HG02970 (cell line): ENCODE measurements around the gene HTRA1.

Experiments
- ATAC-seq: cut with Tn5 transposase; IDR thresholded peaks from one replicate; pipeline ENCODE4 v1.9.1; 2021; ENCODE audit warnings: mild to moderate bottlenecking, moderate library complexity, moderate number of reproducible peaks; ENCODE audit not compliant: unreplicated experiment, low FRiP score

HTRA1 gene

DNA sequence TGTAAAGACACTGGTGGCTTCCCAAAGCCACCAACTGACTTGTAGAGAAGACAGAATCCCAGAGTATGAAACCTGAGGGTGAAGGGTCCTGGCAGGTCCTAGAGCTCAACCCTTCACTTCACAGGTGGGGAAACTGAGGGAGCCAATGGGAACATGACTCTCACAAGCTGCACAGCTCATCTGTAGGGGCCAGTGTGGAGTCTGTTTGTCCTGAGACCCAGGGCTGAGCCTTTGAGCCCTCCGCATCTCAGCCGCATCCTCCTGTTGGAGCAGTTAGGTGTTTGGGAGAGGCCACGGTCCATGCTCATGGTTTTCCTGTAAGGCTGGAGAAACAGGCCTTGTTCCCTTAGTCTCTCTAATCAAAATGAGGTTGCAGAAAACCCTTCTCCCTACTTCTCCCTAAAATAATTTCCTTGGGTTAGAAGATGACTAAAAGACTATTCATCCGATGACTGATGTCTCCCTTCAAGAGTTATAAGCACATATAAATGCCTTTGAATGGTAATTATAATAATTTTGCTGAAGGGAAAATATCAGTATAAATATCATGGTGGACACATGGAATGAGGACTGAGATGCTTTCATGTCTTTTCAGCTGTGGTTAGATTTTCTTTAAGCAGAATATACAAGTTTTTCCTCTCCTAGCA is 10.3 kb downstream of the HTRA1 start:
- ATAC-seq, result no peak

DNA sequence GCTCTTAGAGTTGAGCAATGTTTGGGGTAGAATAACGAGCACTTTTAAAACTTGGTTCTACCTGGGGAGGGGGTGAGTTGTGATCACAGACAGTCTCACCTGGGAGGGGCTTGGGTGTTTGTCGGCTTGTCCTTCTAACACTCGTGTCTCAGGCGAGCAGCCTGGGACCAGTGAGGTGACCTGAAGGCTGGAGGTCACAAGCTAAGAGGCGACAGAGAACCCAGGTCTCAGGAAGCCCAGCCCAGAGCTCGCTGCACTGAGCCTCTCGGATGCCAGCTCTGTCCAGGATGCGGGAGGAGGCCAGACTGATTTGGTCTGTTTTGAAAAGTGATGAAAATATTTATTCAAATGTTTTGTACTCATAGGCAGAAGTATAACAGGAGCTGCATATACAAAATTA is 11.8 kb downstream of the HTRA1 start:
- no peak for ATAC-seq

DNA sequence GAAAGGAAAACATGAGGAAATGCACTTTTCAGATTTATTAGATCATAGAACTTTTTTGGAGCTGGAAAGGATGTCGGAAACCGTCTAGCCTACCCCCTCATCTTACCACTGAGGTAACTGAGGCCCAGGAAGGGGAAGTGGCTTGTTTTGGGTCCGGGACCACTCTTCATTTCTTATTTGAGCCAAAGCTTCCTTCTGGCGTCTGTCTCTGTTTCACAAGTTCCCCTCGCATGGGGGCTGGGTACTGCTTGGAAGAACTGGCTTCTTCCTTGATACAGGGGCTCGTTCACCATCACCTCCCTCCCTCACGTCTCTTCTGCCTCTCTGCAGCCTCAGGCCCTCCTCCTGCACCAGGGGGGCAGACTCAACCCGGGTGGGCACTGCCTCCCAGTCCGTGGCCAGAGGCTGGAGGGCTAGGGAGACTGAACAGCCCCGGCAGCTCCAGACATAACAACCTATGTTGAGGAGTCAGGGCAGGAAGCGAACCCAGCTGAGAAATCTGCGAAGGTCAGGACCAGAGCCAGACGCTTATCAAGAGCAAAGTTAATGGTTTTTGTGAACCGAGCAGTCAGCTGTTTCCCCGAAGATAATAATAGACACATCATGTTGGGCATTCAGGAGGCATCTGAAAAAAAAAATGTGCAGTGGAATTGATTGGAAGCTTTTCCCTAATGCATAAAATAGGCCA is 12.9 kb downstream of the HTRA1 start:
- ATAC-seq, result no peak

DNA sequence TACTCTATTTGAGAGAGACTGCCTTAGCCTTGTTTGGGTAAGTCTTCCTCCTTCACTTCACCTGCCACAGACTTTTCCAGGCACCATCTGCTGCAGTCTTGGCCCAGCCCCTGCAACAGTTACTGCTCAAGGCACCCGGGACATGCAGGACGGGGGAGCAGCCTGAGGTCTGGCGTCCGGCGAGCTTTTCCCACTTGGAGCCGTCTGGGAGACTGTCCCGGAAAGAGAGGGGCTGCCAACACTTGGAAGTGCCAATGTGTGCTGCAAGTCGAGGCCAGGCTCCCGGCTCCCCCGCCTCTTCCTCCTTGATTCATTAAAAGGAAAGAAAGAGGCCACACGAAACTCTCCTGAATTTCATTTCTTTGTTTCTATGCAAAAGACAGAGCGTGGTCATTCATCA is 13.7 kb downstream of the HTRA1 start:
- ATAC-seq, result no peak

DNA sequence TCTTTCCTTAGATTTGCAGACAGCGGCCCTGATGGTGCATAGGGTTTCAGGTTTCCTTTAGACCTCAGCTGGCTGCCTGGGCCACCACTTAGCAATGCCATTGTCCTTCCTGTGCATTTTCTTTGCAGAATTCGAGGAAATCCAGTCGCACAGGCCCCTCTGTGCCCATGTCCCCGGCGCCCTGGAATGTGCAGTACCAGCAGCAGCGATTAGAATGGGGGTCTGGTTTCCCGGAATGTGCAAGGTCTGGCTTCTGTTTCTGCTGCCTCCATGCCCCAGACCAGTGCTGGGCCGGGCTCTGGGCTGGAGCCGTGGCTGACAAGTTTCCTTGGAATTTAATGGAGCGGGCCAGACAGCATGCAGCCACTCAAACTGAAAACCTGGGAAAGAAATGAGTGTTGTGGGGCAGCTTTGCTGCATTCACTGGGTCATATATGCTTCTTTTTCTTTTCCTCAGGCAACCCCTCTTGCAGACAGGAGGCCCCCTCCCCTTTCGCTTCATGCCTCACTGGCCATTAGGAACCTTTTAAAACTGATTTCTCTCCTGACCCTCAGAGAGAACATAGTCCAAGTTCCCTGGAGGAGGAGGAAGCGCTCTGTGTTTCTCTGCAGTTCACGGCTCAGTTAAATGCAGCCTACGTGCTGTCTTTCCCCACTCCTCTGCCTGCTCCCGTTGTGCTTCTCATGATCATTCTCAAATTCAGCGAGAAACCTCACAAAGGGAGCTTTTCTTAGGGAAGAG is 14.4 kb downstream of the HTRA1 start:
- ATAC-seq, result no peak

DNA sequence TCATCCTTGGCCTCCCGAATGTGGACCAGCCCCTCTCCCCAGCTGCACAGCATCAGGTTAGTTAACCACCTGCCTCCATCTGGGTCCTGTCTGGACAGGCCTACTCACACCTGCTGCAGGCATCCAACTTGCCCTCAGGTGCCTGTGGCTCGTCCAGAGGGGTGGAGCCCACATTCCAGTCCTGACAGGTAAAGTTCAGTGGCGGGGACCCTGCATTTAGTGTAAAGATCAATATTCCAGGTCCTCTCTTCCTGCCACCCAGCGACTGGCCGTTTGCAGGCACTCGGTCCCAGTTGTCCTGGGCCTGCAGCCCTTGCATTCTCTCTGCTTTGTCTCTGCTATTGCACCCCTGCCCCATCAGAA is 15.0 kb downstream of the HTRA1 start:
- no peak for ATAC-seq

DNA sequence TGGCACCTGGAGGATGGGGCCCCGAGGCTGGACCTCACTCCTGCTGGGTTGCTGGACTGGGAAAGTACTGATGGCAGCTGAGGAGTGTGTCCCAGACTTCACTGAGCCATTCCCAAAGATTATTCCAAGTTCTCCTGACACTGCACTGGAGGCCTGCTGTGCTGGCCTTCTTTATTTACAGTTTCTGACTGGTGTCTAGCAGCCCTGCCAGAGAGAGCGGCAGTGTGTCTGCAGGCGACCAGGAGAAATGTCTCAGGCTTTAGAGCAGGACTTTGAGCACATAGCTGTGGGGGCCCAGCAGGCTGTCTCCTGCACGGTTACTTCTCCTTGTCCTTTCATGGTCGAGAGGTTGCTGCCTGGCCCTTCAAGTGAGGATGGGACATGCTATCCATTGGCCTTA is 16.1 kb downstream of the HTRA1 start:
- ATAC-seq, result no peak

DNA sequence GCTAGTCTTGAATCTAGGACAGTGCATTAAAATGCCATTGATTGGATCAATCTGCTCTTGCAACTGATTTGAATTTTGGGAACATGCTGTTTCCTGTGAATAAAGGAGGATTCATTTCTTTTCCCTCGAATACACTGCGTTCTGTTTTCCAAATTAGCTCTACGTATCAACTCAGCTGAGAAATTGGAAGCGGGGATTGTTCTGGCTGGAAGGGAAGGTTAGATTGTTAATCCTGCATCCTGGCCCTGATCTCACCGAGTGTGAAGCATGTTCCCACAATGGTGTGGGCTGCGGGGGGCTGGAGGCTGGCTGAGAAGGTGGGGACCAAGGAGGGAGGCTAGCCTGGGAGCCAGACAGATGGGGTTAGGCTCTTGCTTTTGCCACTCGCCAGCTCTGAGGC is 17.6 kb downstream of the HTRA1 start:
- no peak for ATAC-seq

DNA sequence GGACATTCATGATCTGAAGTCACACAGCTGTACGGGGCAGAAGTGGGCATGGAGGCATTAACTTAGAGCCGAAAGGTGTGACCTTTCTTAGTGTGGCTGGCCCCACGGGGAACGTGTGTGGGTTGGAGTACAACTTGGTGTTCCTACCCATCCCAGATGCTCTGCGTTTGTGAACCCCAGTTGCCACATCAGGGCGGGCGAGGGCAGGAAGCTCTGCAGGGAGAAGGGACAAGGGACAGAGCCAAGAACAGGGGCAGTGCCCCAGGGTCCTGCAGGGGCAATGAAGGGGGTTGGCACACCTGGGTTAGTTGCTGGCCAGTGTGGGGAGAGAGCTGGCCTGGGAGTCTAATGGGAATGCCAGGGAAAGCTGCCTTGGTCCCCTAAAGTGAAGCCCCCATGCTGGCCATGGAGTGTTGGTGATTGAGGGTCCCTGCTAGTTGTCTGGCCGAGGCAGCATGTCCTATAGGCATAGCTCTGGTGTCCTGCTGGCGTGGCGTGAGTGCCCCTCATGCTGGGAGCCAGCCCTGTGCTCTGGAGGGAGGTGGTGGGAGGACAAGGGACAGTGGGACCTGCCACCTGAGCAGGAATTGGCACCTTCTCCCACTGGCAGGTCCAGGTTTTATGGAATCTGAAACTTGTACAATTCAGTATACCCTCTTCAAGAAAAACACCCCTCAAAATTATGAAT is 18.9 kb downstream of the HTRA1 start:
- no peak for ATAC-seq

DNA sequence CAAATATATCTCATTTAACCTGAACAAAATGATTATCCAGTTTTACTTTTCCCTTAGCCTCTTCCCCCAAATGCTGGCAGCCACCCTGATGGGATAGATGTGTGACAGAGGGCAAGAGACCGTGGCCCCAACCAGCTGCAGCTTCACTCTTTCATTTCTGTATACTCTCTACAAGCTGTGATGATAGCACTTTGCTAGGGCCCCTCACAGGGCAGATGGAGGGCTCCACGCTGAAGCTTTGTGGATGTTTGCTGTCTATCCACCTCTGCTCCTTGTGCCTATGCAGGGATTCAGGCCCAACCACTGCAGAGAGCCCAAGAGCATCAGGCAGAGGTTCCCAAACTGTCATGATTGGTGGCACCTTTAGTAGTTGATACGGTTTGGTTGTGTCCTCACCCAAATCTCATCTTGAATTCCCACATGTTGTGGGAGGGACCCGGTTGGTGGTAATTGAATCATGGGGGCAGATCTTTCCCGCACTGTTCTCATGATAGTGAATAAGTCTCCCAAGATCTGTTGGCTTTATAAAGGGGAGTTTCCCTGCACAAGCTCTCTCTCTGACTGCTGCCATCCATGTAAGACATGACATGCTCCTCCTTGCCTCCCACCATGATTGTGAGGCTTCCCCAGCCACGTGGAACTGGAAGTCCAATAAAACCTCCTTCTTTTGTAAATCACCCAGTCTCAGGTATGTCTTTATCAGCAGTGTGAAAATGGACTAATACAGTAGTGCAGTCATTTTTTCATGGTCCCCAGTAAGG is 20.1 kb downstream of the HTRA1 start:
- ATAC-seq, result no peak

DNA sequence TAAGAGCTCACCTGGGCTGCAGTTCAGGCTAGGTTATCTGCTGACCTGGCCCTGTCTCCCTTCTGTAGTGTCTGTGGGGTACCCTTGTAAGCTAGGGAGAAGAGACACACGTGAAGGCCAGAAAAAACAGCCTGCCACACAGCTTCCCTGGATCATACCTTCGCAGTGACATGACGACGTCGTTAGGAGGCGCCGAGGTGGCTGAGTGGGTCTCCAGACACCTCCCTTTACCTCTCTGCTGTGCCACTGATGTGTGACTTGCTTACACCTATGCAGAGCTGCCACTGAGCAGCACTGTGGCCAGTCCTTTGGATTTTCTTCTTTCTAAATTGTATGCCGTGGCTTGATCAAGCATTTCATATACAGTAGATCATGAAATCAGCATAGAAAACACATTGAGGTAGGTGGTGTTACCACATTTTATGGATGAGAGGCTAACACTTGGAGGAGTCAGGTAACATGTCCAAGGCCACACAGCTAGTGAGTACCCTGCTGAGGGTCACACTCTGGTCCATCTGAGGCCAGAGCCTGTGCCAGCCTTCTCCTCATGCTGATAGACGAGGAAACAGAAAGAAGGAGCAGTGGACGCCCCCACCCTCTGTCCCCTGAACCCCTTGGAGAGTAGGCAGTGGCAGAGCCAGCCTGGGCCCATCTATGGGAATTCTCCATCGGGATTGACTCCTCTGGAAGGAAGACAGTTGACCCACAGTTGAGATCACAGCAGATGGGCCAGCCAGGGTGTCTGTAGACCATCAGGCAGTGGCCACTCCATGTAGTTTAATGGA is 23.1 kb downstream of the HTRA1 start:
- ATAC-seq, result no peak

DNA sequence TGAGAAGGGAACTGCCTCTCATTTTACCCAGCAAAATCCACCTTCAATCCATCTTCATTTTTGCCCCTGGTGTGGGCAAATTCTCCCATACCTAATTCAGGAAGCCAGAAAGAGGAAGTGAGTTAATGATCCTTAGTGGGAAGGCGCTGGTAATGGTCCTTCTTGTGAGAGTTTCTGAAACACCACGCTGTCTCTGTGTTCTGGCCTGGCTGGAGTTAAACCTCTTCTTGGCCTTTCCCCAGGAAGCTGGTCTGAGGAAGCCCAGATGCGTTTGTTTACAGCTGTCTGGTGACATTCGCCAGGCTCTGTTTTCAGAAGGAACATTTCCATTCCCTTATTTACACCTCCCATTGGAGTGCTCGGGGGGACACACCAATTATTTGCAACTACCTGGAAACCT is 24.3 kb downstream of the HTRA1 start:
- ATAC-seq, result no peak

DNA sequence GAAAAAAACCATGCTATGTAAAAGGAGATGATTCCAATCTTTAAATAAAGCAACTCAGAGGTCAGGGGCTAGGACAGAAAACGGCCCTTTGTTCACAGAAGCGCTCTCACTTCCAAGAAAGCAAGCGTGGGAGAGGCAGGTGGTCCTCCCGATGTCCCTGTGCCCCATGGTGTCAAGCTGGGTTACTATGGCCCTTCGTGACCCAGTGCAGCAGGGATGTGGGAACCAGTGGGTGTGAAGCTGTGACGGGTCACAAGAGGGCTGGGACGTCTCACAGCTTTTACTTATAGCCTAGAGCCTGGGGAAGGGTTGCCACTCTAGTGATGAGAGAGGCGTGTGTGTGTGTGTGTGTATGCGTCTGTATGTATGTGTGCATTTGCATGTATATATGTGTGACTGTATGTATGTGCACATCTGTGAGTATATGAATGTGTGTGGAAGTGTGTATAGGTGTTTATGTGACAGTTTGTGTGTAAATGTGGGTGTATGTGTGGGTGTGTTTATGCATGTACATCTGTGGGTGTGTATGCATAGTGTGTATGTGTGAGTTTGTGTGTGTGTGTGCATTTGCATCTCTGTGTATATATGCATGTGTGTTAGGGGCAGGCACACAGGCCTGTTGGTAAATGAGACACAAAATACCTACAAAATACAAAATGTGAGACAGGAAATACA is 25.2 kb downstream of the HTRA1 start:
- no peak for ATAC-seq

DNA sequence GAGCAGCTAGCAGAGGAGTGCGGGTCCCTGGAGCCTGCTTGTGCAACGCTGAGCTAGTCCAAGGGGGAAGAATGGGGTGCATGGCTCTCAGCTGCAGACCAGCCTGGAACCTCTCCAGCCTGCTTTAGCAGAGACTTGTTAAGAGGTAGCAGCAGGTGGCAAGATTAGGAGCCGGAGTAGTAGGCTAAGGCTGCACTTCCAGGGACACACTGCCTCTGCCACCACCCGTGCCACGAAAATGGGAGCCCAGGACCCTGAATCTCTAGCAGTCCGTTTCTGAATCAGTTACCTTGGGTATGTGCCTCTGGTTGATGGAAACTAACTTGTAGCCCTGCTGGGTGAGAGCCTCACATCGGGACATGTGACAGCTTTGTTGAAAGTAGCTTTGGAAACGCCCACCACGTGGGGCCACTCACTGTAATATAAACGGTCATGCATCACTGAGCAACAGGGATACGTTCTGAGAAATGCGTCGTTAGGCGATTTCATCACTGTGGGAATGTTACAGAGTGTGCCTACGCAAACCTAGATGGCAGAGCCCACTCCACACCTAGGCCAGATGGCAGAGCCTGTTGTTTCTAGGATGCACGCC is 25.9 kb downstream of the HTRA1 start:
- no peak for ATAC-seq

DNA sequence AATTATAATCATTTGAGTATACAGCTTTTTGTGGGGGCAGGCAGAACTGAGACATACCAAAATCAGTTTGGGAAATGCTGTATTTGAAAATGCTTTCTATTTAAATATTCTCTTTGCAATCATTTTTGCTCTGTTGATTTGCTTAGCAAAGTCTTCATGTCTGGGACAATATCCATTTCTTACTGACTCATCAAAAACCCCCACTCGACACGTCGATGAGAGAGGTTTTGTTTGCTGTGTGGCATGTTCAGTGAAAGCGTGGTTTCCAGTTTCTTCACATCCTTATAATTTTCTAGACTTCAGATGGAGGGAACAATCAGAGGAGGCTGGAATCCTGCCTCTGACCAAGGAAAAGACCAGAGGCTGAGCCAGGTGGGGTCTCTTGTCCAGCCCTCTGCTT is 28.9 kb downstream of the HTRA1 start:
- ATAC-seq, result no peak

DNA sequence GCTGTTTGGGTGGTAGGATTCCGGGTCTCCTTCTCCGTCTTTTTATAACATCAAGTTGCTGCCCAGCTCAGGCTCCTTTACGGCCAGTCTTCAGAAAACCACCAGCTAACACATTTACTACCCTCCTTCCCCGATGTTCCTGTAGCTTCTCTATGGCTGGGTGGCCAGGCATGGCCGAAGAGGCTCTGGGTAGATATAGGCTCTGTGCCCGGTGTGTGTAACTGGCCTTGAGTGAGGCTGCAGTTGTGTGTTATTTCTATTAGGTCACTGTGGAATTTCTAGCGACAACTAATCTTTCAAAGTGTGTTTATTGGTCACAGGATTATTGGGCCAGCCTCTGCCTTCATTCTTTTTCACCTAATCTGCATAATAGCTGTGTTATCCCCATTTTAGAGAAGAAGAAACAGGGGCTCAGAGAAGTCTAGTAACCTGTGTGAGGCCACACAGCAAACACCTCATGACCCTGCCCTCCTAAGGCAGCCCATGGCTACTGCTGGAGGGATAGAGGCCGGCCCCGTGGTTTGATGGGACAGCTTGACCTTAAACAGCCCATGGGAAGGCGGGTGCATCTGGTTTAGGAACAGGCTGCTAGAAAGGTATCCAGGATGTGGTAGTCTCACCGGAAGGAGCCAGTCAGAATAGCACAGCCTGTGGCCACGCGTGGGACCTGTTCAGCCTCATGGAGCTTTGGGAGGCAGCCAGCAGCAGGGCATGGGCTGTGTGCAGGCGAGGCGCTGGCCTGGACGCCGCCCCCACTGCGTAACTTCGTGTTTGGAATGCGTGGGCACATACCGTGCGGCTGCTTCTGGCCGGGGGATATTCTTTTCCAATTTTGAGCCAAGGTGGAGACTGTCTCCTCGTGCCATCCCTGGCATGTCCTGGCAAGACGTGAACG is 29.7 kb downstream of the HTRA1 start:
- ATAC-seq, result no peak

DNA sequence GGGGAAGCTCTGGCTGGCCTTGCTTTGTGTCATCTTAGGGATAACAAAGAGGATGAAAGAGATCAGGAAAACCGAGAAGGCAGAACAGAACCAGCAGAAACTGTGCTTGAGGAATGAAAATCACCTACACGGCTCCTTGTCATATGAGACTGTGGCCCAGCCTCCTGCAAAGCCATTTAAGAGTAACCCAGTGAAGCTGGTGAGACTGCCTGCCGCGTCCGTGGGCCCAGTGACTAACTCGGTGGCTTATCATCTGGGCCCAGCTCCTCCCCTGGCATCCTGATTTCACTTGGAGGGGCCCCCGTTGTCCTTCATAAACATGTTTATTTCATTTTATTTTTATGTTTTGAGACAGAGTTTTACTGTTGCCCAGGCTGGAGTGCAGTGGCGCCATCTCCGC is 30.7 kb downstream of the HTRA1 start:
- ATAC-seq, result no peak

DNA sequence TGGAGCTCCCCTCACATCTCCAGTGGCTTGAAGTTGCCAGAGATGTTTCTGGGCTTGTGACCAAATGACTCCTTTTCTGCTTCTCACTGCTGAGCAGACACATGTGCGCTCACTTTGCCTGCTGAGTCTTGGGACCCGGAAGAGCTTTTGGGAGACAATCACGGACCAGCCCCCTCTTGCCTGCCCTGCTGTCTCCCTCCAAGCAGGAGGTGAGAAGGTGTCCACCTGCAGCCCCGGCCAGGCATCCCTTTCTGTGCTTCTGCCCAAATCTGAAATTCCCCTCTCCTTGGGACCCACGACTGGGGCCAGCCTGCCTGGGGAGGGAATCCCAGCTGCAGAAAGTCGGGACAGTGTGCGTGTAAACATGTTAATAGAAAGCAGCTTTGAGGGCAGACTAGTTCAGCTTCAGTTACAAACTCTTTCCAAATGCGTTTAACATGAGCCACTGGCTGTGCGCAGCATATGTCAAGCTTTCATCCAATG is 31.7 kb downstream of the HTRA1 start:
- ATAC-seq, result no peak
